Smooth muscle cell (in vitro differentiated cells): ENCODE data around the gene TAS2R41. TPM values are rescaled to one million over a fixed set of nuclear protein-coding genes. Genes with fewer than 3 reads are reported as not detected.

Source experiments
- DNase-seq: peaks from one replicate; lab custom pipeline; 2025; ENCODE audit not compliant: unreplicated experiment; lab: John Stamatoyannopoulos, UW
- H2AFZ ChIP-seq: fragments of 200-600 bp; sonication (generic); 2 replicates; pipeline ENCODE4 v1.6.0; 2016; ENCODE audit warnings: antibody characterized with exemption, low read depth, mild to moderate bottlenecking
- H3F3A ChIP-seq: fragments of 200-600 bp; sonication (generic); 2 replicates; pipeline ENCODE4 v1.6.0; 2017; ENCODE audit warnings: antibody characterized with exemption, low read depth
- H3K27ac ChIP-seq: fragments of 200-600 bp; sonication (generic); 2 replicates; pipeline ENCODE4 v1.5.1; 2016; ENCODE audit warnings: low read depth, mild to moderate bottlenecking
- H3K27me3 ChIP-seq: fragments of 200-600 bp; sonication (generic); 2 replicates; pipeline ENCODE4 v1.6.1; 2016; ENCODE audit warnings: low read depth, mild to moderate bottlenecking
- H3K36me3 ChIP-seq: fragments of 200-600 bp; sonication (generic); 2 replicates; pipeline ENCODE4 v1.5.1; 2016; ENCODE audit warnings: low read depth
- H3K4me1 ChIP-seq: fragments of 200-600 bp; sonication (generic); 2 replicates; pipeline ENCODE4 v1.5.1; 2016; ENCODE audit warnings: low read depth
- H3K4me2 ChIP-seq: fragments of 200-600 bp; sonication (generic); 2 replicates; pipeline ENCODE4 v1.6.0; 2016; ENCODE audit warnings: mild to moderate bottlenecking
- H3K4me3 ChIP-seq: fragments of 200-600 bp; sonication (generic); 2 replicates; pipeline ENCODE4 v1.5.1; 2016; ENCODE audit warnings: mild to moderate bottlenecking
- H3K79me2 ChIP-seq: fragments of 200-600 bp; sonication (generic); 2 replicates; pipeline ENCODE4 v1.6.0; 2016; ENCODE audit warnings: low read depth, mild to moderate bottlenecking
- H3K9ac ChIP-seq: fragments of 200-600 bp; sonication (generic); 2 replicates; pipeline ENCODE4 v1.6.0; 2016; ENCODE audit warnings: low read depth
- H3K9me3 ChIP-seq: fragments of 200-600 bp; sonication (generic); replicated peaks from 2 replicates; pipeline ENCODE4 v1.5.1; 2016; ENCODE audit warnings: low read depth
- H4K20me1 ChIP-seq: fragments of 200-600 bp; sonication (generic); 2 replicates; pipeline ENCODE4 v1.6.0; 2016; ENCODE audit warnings: low read depth
- CTCF ChIP-seq: fragments of 200-600 bp; sonication (generic); IDR thresholded peaks from 2 replicates; pipeline ENCODE4 v1.5.1; 2017; ENCODE audit warnings: borderline replicate concordance, mild to moderate bottlenecking, antibody characterized with exemption; ENCODE audit not compliant: insufficient read depth, poor library complexity, severe bottlenecking
- WGBS: methylation state at CpG from one replicate; pipeline ENCODE4 v1.1.7; 2016; ENCODE audit warnings: low lambda C conversion rate; 5-methylcytosine and 5-hydroxymethylcytosine counted together
- polyA plus RNA-seq: library from polyadenylated mRNA; unstranded; fragments of >200 nt; fragmentation: Nextera tagmentation; extraction: Ambion mirVana; gene quantifications from 2 replicates; pipeline ENCODE4 v1.2.1, GENCODE V29; 2016
- total RNA-seq: library from RNA; depleted of rRNA; stranded (reverse); fragments of >200 nt; gene quantifications from 2 replicates; pipeline ENCODE4 v1.2.3, GENCODE V29; 2014

Gene TAS2R41
- total and polyA plus RNA-seq, 2 experiments from 2014 or later = not detected

GRCh38 chr7:143444785-143445184 lies 32.9 kb upstream of the TAS2R41 start:
- DNase-seq = no peak
- no peaks in the 10 kb centered on the region for H3K36me3 ChIP-seq
- H3K27me3 ChIP-seq = no peaks in the 10 kb centered on the region
- no peaks in the 10 kb centered on the region for H3K79me2 ChIP-seq
- H3K9me3 ChIP-seq = no peaks in the 10 kb centered on the region
- H3K9ac ChIP-seq = no peak overlapping the region
- no peak overlapping the region for H3K27ac ChIP-seq
- no peaks in the 10 kb centered on the region for H4K20me1 ChIP-seq
- no peak overlapping the region for H3K4me3 ChIP-seq
- peaks cover 12% of the 10 kb centered on the region for H3K4me1 ChIP-seq
- H3F3A ChIP-seq = no peaks in the 10 kb centered on the region
- no peak overlapping the region for H3K4me2 ChIP-seq
- WGBS = 93% methylated on average over 1 of the region's 1 CpG
- no peak for TF ChIP-seq CTCF
- no peak overlapping the region for H2AFZ ChIP-seq

GRCh38 chr7:143447466-143447865 lies 30.2 kb upstream of the TAS2R41 start:
- Histone ChIP-seq H3K4me3 (no peak overlapping the region), H2AFZ (no peak overlapping the region), H3K79me2 (no peaks in the 10 kb centered on the region), H3K36me3 (no peaks in the 10 kb centered on the region), H3K9me3 (no peaks in the 10 kb centered on the region), H4K20me1 (no peaks in the 10 kb centered on the region), H3K4me1 (peaks cover 12% of the 10 kb centered on the region), H3F3A (no peaks in the 10 kb centered on the region), H3K4me2 (no peak overlapping the region), H3K27ac (no peak overlapping the region), H3K9ac (no peak overlapping the region), H3K27me3 (no peaks in the 10 kb centered on the region)
- no peak for TF ChIP-seq CTCF
- 77% methylated on average over 3 of the region's 3 CpGs for WGBS
- no peak for DNase-seq

- DNase-seq = no peak
- no peak overlapping the region for H3K4me3 ChIP-seq
- no peaks in the 10 kb centered on the region for H3K9me3 ChIP-seq
- no peaks in the 10 kb centered on the region for H3K79me2 ChIP-seq
- no peaks in the 10 kb centered on the region for H4K20me1 ChIP-seq
- no peaks in the 10 kb centered on the region for H3K27me3 ChIP-seq
- H3K27ac ChIP-seq = no peak overlapping the region
- H3K9ac ChIP-seq = no peak overlapping the region
- 96% methylated on average over 5 of the region's 5 CpGs for WGBS
- TF ChIP-seq CTCF = no peak
- no peaks in the 10 kb centered on the region for H3K36me3 ChIP-seq
- H3K4me1 ChIP-seq = peaks cover 12% of the 10 kb centered on the region
- no peaks in the 10 kb centered on the region for H3F3A ChIP-seq
- no peak overlapping the region for H2AFZ ChIP-seq
- H3K4me2 ChIP-seq = no peak overlapping the region
Measured at GRCh38 chr7:143448429-143448828, 29.2 kb upstream of the TAS2R41 start.

GRCh38 chr7:143449793-143450192 lies 27.9 kb upstream of the TAS2R41 start:
- TF ChIP-seq CTCF = no peak
- Histone ChIP-seq H3K79me2 (no peaks in the 10 kb centered on the region), H3K27me3 (no peaks in the 10 kb centered on the region), H3K36me3 (no peaks in the 10 kb centered on the region), H3K9me3 (no peaks in the 10 kb centered on the region), H3K4me2 (no peak overlapping the region), H3F3A (no peaks in the 10 kb centered on the region), H4K20me1 (no peaks in the 10 kb centered on the region), H3K9ac (no peak overlapping the region), H2AFZ (no peak overlapping the region), H3K4me1 (peaks cover 12% of the 10 kb centered on the region), H3K27ac (no peak overlapping the region), H3K4me3 (no peak overlapping the region)
- no peak for DNase-seq
- 95% methylated on average over 2 of the region's 3 CpGs for WGBS
